ENCODE measurements around the gene DBF4B. TPM values are rescaled to one million over a fixed set of nuclear protein-coding genes. Genes with fewer than 3 reads are reported as not detected.

The DBF4B gene
- total RNA-seq, 4 donors from 2014 or later: 1.5 to 3.5 (median 2.5) TPM

GRCh38 chr17:44765965-44766364 lies 57.5 kb downstream of the DBF4B start:
- Histone ChIP-seq H3K4me3 (no peak overlapping the region), H3K36me3 (no peaks in the 10 kb centered on the region), H3K9me3 (no peaks in the 10 kb centered on the region), H3K27me3 (peaks cover 32% of the 10 kb centered on the region), H3K27ac (no peak overlapping the region), H3K4me1 (no peaks in the 10 kb centered on the region)
- in situ Hi-C loops (cut with MboI; ENCODE audit: low pct_ligation_motif_present in 1 of 4, low pct_unique_long_range_greater_than_20kb in 1 of 4, low sequenced_read_pairs in 3 of 4): no loop called here
- WGBS, 2 donors (ENCODE audit: low coverage in 1 of 2): 59 to 60% methylated on average over 1 to 11 of the region's 11 CpGs
- intact Hi-C loops (cut with DNase I; ENCODE audit: low total_unique reads): no loop called here
- TF ChIP-seq EP300 (IDR thresholded peaks at IDR 0.05; ENCODE audit: low read depth) (no peak), CTCF (IDR thresholded peaks at IDR 0.05) (no peak), POLR2AphosphoS5 (IDR thresholded peaks at IDR 0.05) (no peak), POLR2A (IDR thresholded peaks at IDR 0.05) (no peak)
- DNase-seq: no peak

DNA sequence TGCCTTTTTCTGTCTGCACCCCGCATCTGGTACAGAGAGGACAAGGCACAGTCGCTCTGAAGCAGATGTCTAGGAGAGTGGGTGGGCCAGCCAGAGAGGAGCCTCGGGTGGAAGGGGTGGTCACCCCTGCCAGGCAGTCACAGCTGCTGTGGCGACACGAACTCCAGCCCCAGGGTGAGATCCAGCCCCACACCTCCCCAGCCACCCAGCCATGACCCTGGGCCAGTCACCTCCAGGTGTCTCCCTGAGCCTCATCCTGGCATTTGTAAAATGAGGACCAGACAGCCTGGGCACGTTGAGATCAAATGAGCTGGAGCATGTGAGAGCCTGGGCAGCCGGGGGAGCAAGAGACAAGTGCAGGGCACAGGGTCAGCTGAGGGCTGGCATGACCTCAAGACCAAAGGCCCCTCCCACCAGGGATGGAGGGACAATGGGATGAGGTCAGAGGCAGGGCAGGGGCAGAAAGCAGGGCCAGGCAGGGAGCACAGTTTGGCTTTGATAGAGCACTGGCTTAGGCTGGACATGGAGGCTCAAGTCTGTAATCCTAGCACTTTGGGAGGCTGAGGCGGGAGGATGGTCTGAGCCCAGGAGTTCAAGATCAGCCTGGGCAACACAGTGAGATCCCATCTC lies 58.1 kb downstream of the DBF4B start:
- intact Hi-C loops (cut with DNase I; ENCODE audit: low total_unique reads) (no loop called here), in situ Hi-C loops (cut with MboI; ENCODE audit: low pct_ligation_motif_present in 1 of 4, low pct_unique_long_range_greater_than_20kb in 1 of 4, low sequenced_read_pairs in 3 of 4) (no loop called here)
- no peak for TF ChIP-seq POLR2AphosphoS5 (IDR thresholded peaks at IDR 0.05)
- no peak for TF ChIP-seq EP300 (IDR thresholded peaks at IDR 0.05; ENCODE audit: low read depth)
- no peak for DNase-seq
- Histone ChIP-seq H3K9me3 (no peaks in the 10 kb centered on the region), H3K27me3 (peaks cover 26% of the 10 kb centered on the region), H3K4me1 (no peaks in the 10 kb centered on the region), H3K4me3 (no peak overlapping the region), H3K27ac (no peak overlapping the region), H3K36me3 (no peaks in the 10 kb centered on the region)
- WGBS, 2 donors (ENCODE audit: low coverage in 1 of 2): 54 to 100% methylated on average over 1 to 6 of the region's 8 CpGs

- peaks cover 24% of the 10 kb centered on the region for H3K27me3 ChIP-seq
- 68% methylated on average over 4 of the region's 4 CpGs; no CpG with 5 or more reads in 1 of the 2 donors for WGBS, 2 donors (ENCODE audit: low coverage in 1 of 2)
- intact Hi-C loops (cut with DNase I; ENCODE audit: low total_unique reads): no loop called here
- no peak for TF ChIP-seq POLR2AphosphoS5 (IDR thresholded peaks at IDR 0.05)
- TF ChIP-seq POLR2A (IDR thresholded peaks at IDR 0.05): no peak
- no peak for TF ChIP-seq CTCF (IDR thresholded peaks at IDR 0.05)
- no peak for TF ChIP-seq EP300 (IDR thresholded peaks at IDR 0.05; ENCODE audit: low read depth)
- no peaks in the 10 kb centered on the region for H3K9me3 ChIP-seq
- no peak overlapping the region for H3K27ac ChIP-seq
- no peaks in the 10 kb centered on the region for H3K36me3 ChIP-seq
- in situ Hi-C loops (cut with MboI; ENCODE audit: low pct_ligation_motif_present in 1 of 4, low pct_unique_long_range_greater_than_20kb in 1 of 4, low sequenced_read_pairs in 3 of 4): no loop called here
- DNase-seq: no peak
- H3K4me3 ChIP-seq: no peak overlapping the region
- no peaks in the 10 kb centered on the region for H3K4me1 ChIP-seq
Observed at GRCh38 chr17:44767493-44767892, 59.0 kb downstream of the DBF4B start.

DNA sequence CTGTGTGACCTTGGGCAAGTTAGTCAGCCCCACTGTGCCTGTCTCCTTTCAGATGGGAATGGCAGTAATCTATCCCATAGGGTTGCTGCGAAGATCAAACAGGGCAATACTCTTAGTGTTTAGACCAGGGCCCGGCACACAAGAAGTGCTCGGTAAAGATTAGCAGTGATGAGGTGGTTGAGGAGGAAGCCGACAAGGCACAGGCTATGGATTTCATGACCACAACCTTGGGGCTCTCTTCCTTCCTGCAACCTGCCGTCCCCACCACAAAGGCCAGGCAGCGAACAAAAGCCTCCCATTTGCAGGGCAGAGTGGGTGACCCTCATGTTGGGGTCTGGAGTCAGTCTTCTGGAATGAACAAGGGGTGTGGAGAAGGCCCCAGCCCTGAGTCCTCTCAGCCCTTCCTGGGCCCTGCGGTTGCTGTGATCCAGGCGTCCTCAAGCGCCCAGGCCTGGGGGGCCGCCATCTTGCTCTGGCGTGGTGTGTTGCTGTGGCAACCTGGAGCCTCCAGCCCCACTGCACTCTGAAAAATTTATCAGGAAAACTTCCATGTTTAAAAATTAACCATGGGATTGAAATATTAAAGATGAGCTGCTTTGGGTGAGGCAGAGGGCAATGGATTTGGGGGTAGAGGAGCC lies 60.2 kb downstream of the DBF4B start:
- intact Hi-C loops (cut with DNase I; ENCODE audit: low total_unique reads): no loop called here
- H3K27me3 ChIP-seq: peaks cover 30% of the 10 kb centered on the region
- no peak overlapping the region for H3K27ac ChIP-seq
- no peaks in the 10 kb centered on the region for H3K36me3 ChIP-seq
- 71% methylated on average over 11 of the region's 11 CpGs; no CpG with 5 or more reads in 1 of the 2 donors for WGBS, 2 donors (ENCODE audit: low coverage in 1 of 2)
- no peak overlapping the region for H3K4me3 ChIP-seq
- TF ChIP-seq POLR2A (IDR thresholded peaks at IDR 0.05) (no peak), CTCF (IDR thresholded peaks at IDR 0.05) (no peak), EP300 (IDR thresholded peaks at IDR 0.05; ENCODE audit: low read depth) (no peak), POLR2AphosphoS5 (IDR thresholded peaks at IDR 0.05) (no peak)
- DNase-seq: no peak
- in situ Hi-C loops (cut with MboI; ENCODE audit: low pct_ligation_motif_present in 1 of 4, low pct_unique_long_range_greater_than_20kb in 1 of 4, low sequenced_read_pairs in 3 of 4): no loop called here
- no peaks in the 10 kb centered on the region for H3K9me3 ChIP-seq
- H3K4me1 ChIP-seq: no peaks in the 10 kb centered on the region
